Fibroblast of villous mesenchyme (primary cell): ENCODE results near the gene ANO1. TPM values are rescaled to one million over a fixed set of nuclear protein-coding genes. Genes with fewer than 3 reads are reported as not detected.
A peak's percentile ranks its signal among the peaks of the same experiment; 100 is the strongest.

Source experiments
- DNase-seq: peaks from one replicate; pipeline ENCODE4 v3.0.0-alpha.2; 2010; ENCODE audit warnings: low read depth
- H3K4me3 ChIP-seq: 2 replicates; pipeline ENCODE4 v1.5.1; 2011; ENCODE audit warnings: low read depth, mild to moderate bottlenecking, low read length
- CTCF ChIP-seq: IDR thresholded peaks from 2 replicates; pipeline ENCODE4 v1.5.1; 2012; ENCODE audit warnings: low read depth, mild to moderate bottlenecking, low read length; ENCODE audit not compliant: insufficient read depth
- total RNA-seq: library from RNA; depleted of rRNA; stranded (reverse); fragments of >200 nt; gene quantifications from 2 replicates; pipeline ENCODE4 v1.2.3, GENCODE V29; 2012

Gene ANO1
- total RNA-seq, 1 donor: not detected

GRCh38 chr11:70092959-70093715, 15.0 kb downstream of the ANO1 start:
- TF ChIP-seq CTCF: no peak
- no peak for DNase-seq
- no peak overlapping the region for H3K4me3 ChIP-seq

GRCh38 chr11:70095541-70096252, 17.6 kb downstream of the ANO1 start:
- DNase-seq: peak; percentile 68
- no peak overlapping the region for H3K4me3 ChIP-seq
- TF ChIP-seq CTCF: no peak

GRCh38 chr11:70097783-70098563, 19.9 kb downstream of the ANO1 start:
- DNase-seq: no peak
- no peak overlapping the region for H3K4me3 ChIP-seq
- no peak for TF ChIP-seq CTCF

GRCh38 chr11:70098936-70099335, 20.8 kb downstream of the ANO1 start:
- TF ChIP-seq CTCF: no peak
- no peak for DNase-seq
- H3K4me3 ChIP-seq: no peak overlapping the region

- no peak overlapping the region for H3K4me3 ChIP-seq
- peak; percentile 35 for DNase-seq
- no peak for TF ChIP-seq CTCF
Measured at GRCh38 chr11:70099578-70100279, 21.6 kb downstream of the ANO1 start.

GRCh38 chr11:70100280-70100603, 22.1 kb downstream of the ANO1 start:
- no peak for TF ChIP-seq CTCF
- no peak for DNase-seq
- H3K4me3 ChIP-seq: no peak overlapping the region
